B cell (primary cell): ENCODE results near the gene GRID1.

Experiments used
- CTCF ChIP-seq: fragments of 200-600 bp; IDR thresholded peaks from one replicate; pipeline ENCODE4 v1.8.0; 2022; ENCODE audit warnings: antibody characterized with exemption, mild to moderate bottlenecking
- EZH2 ChIP-seq: IDR thresholded peaks from 2 replicates; pipeline ENCODE4 v1.6.1; 2012; ENCODE audit warnings: borderline replicate concordance, low read depth, mild to moderate bottlenecking, moderate library complexity, low read length; ENCODE audit not compliant: insufficient read depth, poor library complexity, severe bottlenecking

GRCh38 chr10:86137561-86137960 lies 229.0 kb downstream of the GRID1 start:
- TF ChIP-seq CTCF (no peak), EZH2 (no peak)
